ENCODE data around the gene SPON1. TPM values are rescaled to one million over a fixed set of nuclear protein-coding genes. Genes with fewer than 3 reads are reported as not detected.

Gene SPON1
- total and polyA plus RNA-seq, 11 donors: 1.6 to 20.0 (median 6.8) TPM

DNA sequence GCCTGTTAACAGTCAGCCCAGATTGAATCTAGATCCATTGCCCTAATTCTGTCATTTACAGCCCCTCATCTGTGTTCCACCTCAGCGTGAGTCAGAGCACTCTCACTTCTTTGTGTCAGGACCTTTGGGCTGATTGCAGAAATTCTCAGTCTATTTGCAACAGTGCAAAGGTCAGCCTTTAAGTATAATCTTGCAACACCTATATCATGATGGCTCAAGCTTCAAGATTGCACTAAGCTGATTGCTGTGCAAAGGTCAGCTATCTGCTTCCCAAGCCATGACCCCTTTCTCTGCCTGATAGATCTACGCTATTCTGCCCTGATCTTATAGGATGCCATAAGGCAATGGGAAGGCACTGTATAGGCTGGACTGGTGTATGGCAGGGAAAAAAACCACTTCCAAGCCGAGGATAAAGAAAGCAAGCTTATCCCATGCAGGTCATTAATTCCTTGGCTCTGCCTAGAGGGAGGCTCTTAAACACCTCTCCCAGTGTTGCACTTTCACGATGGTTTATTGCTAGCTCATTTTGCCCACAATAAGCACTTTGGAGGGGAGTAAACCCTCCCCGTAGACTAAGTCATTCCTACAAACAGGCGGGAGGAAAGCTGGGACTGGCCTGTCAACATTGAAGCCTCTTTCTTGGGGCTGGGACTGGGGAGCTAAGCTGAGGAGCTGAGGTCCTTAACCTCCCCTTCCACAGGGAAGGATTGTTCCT lies 295.9 kb downstream of the SPON1 start:
- no peaks in the 10 kb centered on the region for H3K9me3 ChIP-seq
- H3K36me3 ChIP-seq: peaks cover 0 to 8% (median 0%) of the 10 kb centered on the region in 9 donors
- H3K27me3 ChIP-seq: peaks cover 0 to 12% (median 0%) of the 10 kb centered on the region in 9 donors
- ATAC-seq: no peak
- DNase-seq: no peak
- H3K4me1 ChIP-seq: peaks cover 0 to 4% (median 0%) of the 10 kb centered on the region in 12 donors
- H3K27ac ChIP-seq: no peak overlapping the region
- 66 to 75% (median 74%) methylated on average over 6 of the region's 6 CpGs for WGBS, 4 donors
- H3K4me3 ChIP-seq: no peak overlapping the region
- intact Hi-C loops (cut with DNase I): no loop called here
- TF ChIP-seq POLR2A (IDR thresholded peaks at IDR 0.05): no peak
- TF ChIP-seq, protein P1, sequence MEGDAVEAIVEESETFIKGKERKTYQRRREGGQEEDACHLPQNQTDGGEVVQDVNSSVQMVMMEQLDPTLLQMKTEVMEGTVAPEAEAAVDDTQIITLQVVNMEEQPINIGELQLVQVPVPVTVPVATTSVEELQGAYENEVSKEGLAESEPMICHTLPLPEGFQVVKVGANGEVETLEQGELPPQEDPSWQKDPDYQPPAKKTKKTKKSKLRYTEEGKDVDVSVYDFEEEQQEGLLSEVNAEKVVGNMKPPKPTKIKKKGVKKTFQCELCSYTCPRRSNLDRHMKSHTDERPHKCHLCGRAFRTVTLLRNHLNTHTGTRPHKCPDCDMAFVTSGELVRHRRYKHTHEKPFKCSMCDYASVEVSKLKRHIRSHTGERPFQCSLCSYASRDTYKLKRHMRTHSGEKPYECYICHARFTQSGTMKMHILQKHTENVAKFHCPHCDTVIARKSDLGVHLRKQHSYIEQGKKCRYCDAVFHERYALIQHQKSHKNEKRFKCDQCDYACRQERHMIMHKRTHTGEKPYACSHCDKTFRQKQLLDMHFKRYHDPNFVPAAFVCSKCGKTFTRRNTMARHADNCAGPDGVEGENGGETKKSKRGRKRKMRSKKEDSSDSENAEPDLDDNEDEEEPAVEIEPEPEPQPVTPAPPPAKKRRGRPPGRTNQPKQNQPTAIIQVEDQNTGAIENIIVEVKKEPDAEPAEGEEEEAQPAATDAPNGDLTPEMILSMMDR (IDR thresholded peaks at IDR 0.05): no peak

DNA sequence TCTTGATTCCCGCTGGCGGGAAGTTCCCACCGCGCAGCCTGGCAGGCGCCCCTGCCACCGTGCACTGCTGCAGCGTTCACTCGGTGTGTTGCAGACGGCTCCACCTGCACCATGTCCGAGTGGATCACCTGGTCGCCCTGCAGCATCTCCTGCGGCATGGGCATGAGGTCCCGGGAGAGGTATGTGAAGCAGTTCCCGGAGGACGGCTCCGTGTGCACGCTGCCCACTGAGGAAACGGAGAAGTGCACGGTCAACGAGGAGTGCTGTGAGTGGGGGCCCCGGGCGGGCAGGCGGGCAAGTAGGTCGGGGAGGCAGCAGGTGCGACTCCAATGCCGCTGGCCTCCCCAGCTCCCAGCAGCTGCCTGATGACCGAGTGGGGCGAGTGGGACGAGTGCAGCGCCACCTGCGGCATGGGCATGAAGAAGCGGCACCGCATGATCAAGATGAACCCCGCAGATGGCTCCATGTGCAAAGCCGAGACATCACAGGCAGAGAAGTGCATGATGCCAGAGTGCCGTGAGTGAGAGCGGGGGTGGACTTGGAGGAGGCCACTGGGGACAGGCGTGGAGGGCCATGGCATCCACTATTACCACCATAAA lies 296.8 kb downstream of the SPON1 start:
- intact Hi-C loops (cut with DNase I): no loop called here
- Histone ChIP-seq H3K27me3 (peaks cover 0 to 8% (median 0%) of the 10 kb centered on the region in 9 donors), H3K27ac (no peak overlapping the region), H3K4me1 (no peaks in the 10 kb centered on the region), H3K4me3 (no peak overlapping the region), H3K36me3 (peaks cover 0 to 8% (median 0%) of the 10 kb centered on the region in 9 donors), H3K9me3 (no peaks in the 10 kb centered on the region)
- DNase-seq: no peak
- TF ChIP-seq, protein P1 (IDR thresholded peaks at IDR 0.05): no peak
- no peak for TF ChIP-seq POLR2A (IDR thresholded peaks at IDR 0.05)
- 44 to 76% (median 64%) methylated on average over 34 to 38 of the region's 38 CpGs for WGBS, 4 donors
- ATAC-seq: peak in 1 of 4 donors; percentile 14

DNA sequence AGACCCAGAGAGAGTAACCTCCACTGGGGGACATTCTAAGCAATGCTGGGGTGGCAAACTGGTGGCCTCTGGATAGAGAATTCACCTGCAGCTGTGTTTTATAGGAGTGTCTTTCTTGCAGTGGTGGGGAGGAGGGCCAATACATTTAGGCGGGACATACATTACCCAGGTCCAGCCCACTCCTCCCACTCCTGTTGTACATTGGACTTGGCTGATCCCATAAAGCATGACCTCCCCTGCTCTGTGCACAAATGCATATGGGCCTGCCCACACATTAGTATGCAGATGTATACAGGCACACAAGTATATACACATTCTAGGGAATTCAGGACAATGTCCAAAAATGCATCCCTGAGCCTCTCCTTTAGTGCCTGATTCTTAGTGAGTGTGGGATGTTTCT lies 297.4 kb downstream of the SPON1 start:
- DNase-seq: no peak
- ATAC-seq: peak in 1 of 4 donors; percentile 4
- Histone ChIP-seq H3K9me3 (no peaks in the 10 kb centered on the region), H3K27me3 (peaks cover 0 to 3% (median 0%) of the 10 kb centered on the region in 9 donors), H3K4me3 (no peak overlapping the region), H3K36me3 (peaks cover 0 to 12% (median 0%) of the 10 kb centered on the region in 9 donors), H3K27ac (no peak overlapping the region), H3K4me1 (no peaks in the 10 kb centered on the region)
- intact Hi-C loops (cut with DNase I): no loop called here
- TF ChIP-seq, protein P1 (IDR thresholded peaks at IDR 0.05): no peak
- no peak for TF ChIP-seq POLR2A (IDR thresholded peaks at IDR 0.05)
- WGBS, 4 donors: 89 to 100% (median 97%) methylated on average over 1 of the region's 1 CpG

DNA sequence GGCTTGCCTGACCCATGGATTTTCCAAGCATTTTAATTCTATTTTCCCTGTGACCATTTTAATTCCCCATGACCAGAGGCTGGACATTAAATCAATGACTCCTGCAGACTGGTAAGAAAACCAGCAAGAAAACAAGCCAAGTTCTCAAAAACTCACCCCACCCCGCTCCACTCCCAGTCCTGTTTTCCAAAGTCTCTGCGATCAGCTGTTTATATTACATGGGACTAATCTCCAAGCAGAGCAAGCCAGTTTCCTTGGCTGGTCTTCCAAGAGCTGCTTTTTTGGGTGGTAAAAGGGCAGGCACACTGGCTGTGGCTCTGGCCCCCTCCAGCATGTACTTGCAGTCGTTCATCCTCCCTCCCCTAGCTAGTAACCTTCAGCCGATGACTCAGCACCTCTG lies 298.5 kb downstream of the SPON1 start:
- DNase-seq: no peak
- Histone ChIP-seq H3K27me3 (no peaks in the 10 kb centered on the region), H3K9me3 (no peaks in the 10 kb centered on the region), H3K36me3 (peaks cover 0 to 22% (median 7%) of the 10 kb centered on the region in 9 donors), H3K27ac (no peak overlapping the region), H3K4me1 (no peaks in the 10 kb centered on the region), H3K4me3 (no peak overlapping the region)
- TF ChIP-seq, protein P1 (IDR thresholded peaks at IDR 0.05): no peak
- no peak for TF ChIP-seq POLR2A (IDR thresholded peaks at IDR 0.05)
- intact Hi-C loops (cut with DNase I): no loop called here
- WGBS, 4 donors: 79 to 84% (median 82%) methylated on average over 4 of the region's 4 CpGs
- ATAC-seq: peak in 1 of 4 donors; percentile 25

Measured in heart left ventricle (tissue), 16 donors.